ENCODE results near the gene BLTP3B. TPM values are rescaled to one million over a fixed set of nuclear protein-coding genes. Genes with fewer than 3 reads are reported as not detected.

The BLTP3B gene
- total RNA-seq, 2 donors from 2014 or later = 29.1 to 40.6 TPM

GRCh38 chr12:100101000-100101399 lies 41.7 kb downstream of the BLTP3B start:
- no peaks in the 10 kb centered on the region for H3K4me1 Mint-ChIP-seq
- 82 to 93% methylated on average over 1 to 2 of the region's 3 CpGs for WGBS, 2 experiments (ENCODE audit: insufficient coverage in 1 of 2, insufficient read length in 1 of 2)
- DNase-seq = no peak
- no peaks in the 10 kb centered on the region for H3K27me3 Mint-ChIP-seq (ENCODE audit: insufficient read depth)
- TF ChIP-seq CTCF (conservative IDR thresholded peaks at IDR 0.05) = no peak
- Histone ChIP-seq H3K27ac (ENCODE audit: low read depth, low read length) (no peak overlapping the region), H3K4me1 (ENCODE audit: control insufficient read depth, insufficient read depth, low read length) (no peaks in the 10 kb centered on the region), H3K36me3 (ENCODE audit: control insufficient read depth, insufficient read depth, low read length) (peaks cover 55% of the 10 kb centered on the region), H3K27me3 (ENCODE audit: control insufficient read depth, insufficient read depth, low read length, poor library complexity, severe bottlenecking) (no peaks in the 10 kb centered on the region), H3K9ac (ENCODE audit: extremely low read depth, low read length, poor library complexity, severe bottlenecking) (no peak overlapping the region), H3K9me3 (ENCODE audit: control insufficient read depth, low read length) (no peaks in the 10 kb centered on the region), H3K4me3 (ENCODE audit: low read length) (no peak overlapping the region)
- H3K27ac Mint-ChIP-seq = no peak overlapping the region
- H3K4me3 Mint-ChIP-seq = no peak overlapping the region
- no peaks in the 10 kb centered on the region for H3K9me3 Mint-ChIP-seq
- peaks cover 48% of the 10 kb centered on the region for H3K36me3 Mint-ChIP-seq (ENCODE audit: low read depth)

Small RNA genes lying within 50 kb of the gene (microRNA-seq; reads per million reads assigned to microRNA genes)
- not detected for gene MIR1827 (ENCODE audit: borderline microRNAs expressed)

Other genes with a start within 250 kb of the BLTP3B start
- gene ANKS1B, start 157.9 kb downstream of the BLTP3B start, total RNA-seq = 10 to 100 TPM; 28.5 to 65.8 TPM
- gene ACTR6, start 57.9 kb upstream of the BLTP3B start, total RNA-seq = 10 to 100 TPM; 39.4 to 47.8 TPM
- gene DEPDC4, start 124.2 kb upstream of the BLTP3B start, total RNA-seq = 1 to 10 TPM; 4.8 to 7.3 TPM
- gene SCYL2, start 124.3 kb upstream of the BLTP3B start, total RNA-seq = 10 to 100 TPM; 54.5 to 59.6 TPM
- gene SLC17A8, start 214.2 kb upstream of the BLTP3B start, total RNA-seq = under 1 TPM in 1 of 2 donors, not detected in 1; 0.40 TPM

Data from endodermal cell (in vitro differentiated cells).